BLaER1 (cell line): ENCODE measurements around the gene FGD5.

Experiments
- H3K27ac ChIP-seq: shearing (Covaris generic); formaldehyde crosslinking; 2 replicates; pipeline ENCODE4 v1.8.1; 2022
- H3K27me3 ChIP-seq: shearing (Covaris generic); formaldehyde crosslinking; 2 replicates; pipeline ENCODE4 v1.8.1; 2022
- H3K36me3 ChIP-seq: shearing (Covaris generic); formaldehyde crosslinking; 2 replicates; pipeline ENCODE4 v1.8.1; 2022
- H3K4me1 ChIP-seq: shearing (Covaris generic); formaldehyde crosslinking; 2 replicates; pipeline ENCODE4 v1.8.1; 2022
- H3K4me2 ChIP-seq: shearing (Covaris generic); formaldehyde crosslinking; 2 replicates; pipeline ENCODE4 v1.8.1; 2022
- H3K4me3 ChIP-seq: shearing (Covaris generic); formaldehyde crosslinking; 2 replicates; pipeline ENCODE4 v1.8.1; 2022
- H3K9ac ChIP-seq: shearing (Covaris generic); formaldehyde crosslinking; 2 replicates; pipeline ENCODE4 v1.8.1; 2022
- H3K9me3 ChIP-seq: shearing (Covaris generic); formaldehyde crosslinking; 2 replicates; pipeline ENCODE4 v1.8.1; 2022
- H4K20me1 ChIP-seq: shearing (Covaris generic); formaldehyde crosslinking; 2 replicates; pipeline ENCODE4 v1.8.1; 2022
- Cebpa-rat ChIP-seq: shearing (Covaris generic); IDR thresholded peaks from 2 replicates; pipeline ENCODE4 v1.8.1; 2022

FGD5 gene

GRCh38 chr3:14797731-14798130, 21.0 kb upstream of the FGD5 start:
- Histone ChIP-seq H3K9me3 (no peaks in the 10 kb centered on the region), H4K20me1 (no peaks in the 10 kb centered on the region), H3K27me3 (no peaks in the 10 kb centered on the region), H3K27ac (no peak overlapping the region), H3K4me2 (no peak overlapping the region), H3K36me3 (no peaks in the 10 kb centered on the region), H3K4me1 (peaks cover 16% of the 10 kb centered on the region), H3K4me3 (no peak overlapping the region), H3K9ac (no peak overlapping the region)
- no peak for TF ChIP-seq Cebpa-rat

DNA sequence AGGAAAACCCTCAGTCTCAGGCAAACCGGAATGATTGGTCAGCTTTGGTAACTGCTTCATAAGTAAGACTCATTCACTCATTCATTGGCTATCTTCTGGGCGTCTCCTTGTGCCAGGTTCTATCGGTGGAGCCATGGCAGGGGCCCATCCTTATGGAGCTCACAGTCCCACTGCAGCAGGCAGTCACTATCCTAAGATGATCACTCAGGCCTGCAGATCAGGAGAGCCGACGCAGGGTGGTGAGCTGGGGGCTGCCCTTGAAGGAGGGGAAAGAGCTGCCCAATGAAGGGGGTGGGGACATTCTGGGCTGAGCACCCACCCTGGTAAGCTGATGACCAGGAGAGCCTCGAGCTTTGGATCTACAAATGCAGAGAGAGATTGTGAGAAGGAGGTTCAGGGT, 20.5 kb upstream of the FGD5 start:
- no peaks in the 10 kb centered on the region for H3K9me3 ChIP-seq
- H3K4me2 ChIP-seq, result no peak overlapping the region
- no peak overlapping the region for H3K4me3 ChIP-seq
- no peaks in the 10 kb centered on the region for H3K27me3 ChIP-seq
- peaks cover 11% of the 10 kb centered on the region for H3K4me1 ChIP-seq
- no peak overlapping the region for H3K27ac ChIP-seq
- H3K9ac ChIP-seq, result no peak overlapping the region
- TF ChIP-seq Cebpa-rat, result no peak
- no peaks in the 10 kb centered on the region for H4K20me1 ChIP-seq
- H3K36me3 ChIP-seq, result no peaks in the 10 kb centered on the region

DNA sequence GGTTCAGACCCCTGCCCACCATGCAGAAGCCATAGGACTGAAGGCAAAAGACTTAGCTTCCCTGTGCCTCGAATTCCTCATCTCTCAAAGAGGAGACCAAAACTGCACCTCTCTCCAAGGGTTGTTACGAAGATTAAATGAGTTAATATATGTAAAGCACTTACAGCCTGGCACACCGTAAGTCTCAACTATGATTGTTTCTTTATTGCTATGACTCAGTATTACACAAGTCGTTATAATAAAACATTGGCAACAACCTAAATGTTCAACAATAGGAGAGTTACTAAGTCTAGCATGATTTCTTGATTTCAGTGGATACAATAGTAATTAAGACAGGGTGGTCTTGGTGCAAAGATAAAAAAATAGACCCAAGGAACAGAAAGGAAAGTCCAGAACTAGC, 19.6 kb upstream of the FGD5 start:
- no peak overlapping the region for H3K4me2 ChIP-seq
- H4K20me1 ChIP-seq, result no peaks in the 10 kb centered on the region
- no peak overlapping the region for H3K9ac ChIP-seq
- no peaks in the 10 kb centered on the region for H3K9me3 ChIP-seq
- no peaks in the 10 kb centered on the region for H3K27me3 ChIP-seq
- no peak overlapping the region for H3K27ac ChIP-seq
- H3K4me1 ChIP-seq, result peaks cover 9% of the 10 kb centered on the region
- H3K4me3 ChIP-seq, result no peak overlapping the region
- no peak for TF ChIP-seq Cebpa-rat
- H3K36me3 ChIP-seq, result no peaks in the 10 kb centered on the region

DNA sequence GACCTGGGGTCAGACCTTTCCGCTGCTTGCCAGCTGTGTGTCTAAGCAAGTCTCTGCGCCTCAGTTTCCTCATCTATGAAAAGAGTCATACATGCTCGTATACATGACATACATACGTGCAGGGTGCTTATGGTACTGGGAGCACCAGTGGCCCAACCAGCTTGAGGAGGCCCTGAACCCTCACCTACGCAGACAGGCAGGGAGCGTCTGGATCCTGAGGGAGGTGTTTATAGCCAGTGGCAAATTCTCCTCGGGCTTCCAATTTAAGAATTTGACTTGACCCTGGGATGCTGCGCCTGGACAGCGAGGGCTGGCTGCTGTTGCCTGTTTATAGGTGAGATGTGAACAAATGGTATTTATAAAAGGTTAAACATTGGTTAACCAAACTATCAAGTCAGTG, 17.7 kb upstream of the FGD5 start:
- Histone ChIP-seq H3K4me1 (peaks cover 21% of the 10 kb centered on the region), H3K4me2 (no peak overlapping the region), H3K27me3 (no peaks in the 10 kb centered on the region), H4K20me1 (no peaks in the 10 kb centered on the region), H3K27ac (no peak overlapping the region), H3K9me3 (no peaks in the 10 kb centered on the region), H3K36me3 (no peaks in the 10 kb centered on the region), H3K4me3 (no peak overlapping the region), H3K9ac (no peak overlapping the region)
- no peak for TF ChIP-seq Cebpa-rat

DNA sequence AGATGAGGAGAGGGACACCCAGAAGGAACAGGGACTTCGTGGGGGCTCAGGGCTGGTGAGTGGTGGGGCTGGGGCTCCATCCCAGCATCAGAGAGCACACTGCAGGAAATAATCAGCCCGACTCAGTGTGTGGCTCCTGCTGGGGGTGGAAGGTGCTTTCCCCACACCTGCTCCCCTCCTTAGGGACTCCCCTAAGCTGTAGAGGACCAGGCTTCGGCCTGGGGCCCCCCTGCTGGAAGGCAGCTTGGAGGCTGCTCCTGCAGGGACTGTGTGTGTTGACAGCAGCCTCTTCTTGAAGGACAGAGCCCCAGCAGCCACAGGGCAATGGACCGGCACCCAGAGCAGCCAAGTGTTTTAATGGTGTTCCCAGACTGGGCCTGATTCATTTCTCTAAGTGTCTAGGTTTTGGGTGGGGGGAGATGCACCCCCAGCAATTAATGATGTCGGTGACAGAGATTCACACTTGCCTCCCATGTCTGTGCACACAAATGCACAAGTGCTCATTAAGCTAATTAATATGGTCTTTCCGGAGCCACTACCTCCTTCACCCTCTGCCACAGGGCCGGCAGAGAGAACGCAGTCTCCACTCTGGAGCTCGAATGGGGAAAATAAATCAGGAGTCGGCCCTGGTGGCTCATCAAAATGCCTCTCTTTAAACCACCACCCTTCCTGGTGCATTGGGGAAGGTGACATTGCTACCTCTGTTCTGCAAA, 16.9 kb upstream of the FGD5 start:
- H3K9ac ChIP-seq, result no peak overlapping the region
- no peaks in the 10 kb centered on the region for H3K36me3 ChIP-seq
- no peak overlapping the region for H3K4me2 ChIP-seq
- H3K27ac ChIP-seq, result no peak overlapping the region
- H3K27me3 ChIP-seq, result no peaks in the 10 kb centered on the region
- H3K4me3 ChIP-seq, result no peak overlapping the region
- no peaks in the 10 kb centered on the region for H4K20me1 ChIP-seq
- peaks cover 29% of the 10 kb centered on the region for H3K4me1 ChIP-seq
- TF ChIP-seq Cebpa-rat, result no peak
- no peaks in the 10 kb centered on the region for H3K9me3 ChIP-seq

GRCh38 chr3:14802381-14802731, 16.4 kb upstream of the FGD5 start:
- Histone ChIP-seq H3K36me3 (no peaks in the 10 kb centered on the region), H3K4me3 (no peak overlapping the region), H3K27me3 (no peaks in the 10 kb centered on the region), H3K9ac (no peak overlapping the region), H3K27ac (no peak overlapping the region), H4K20me1 (no peaks in the 10 kb centered on the region), H3K4me2 (no peak overlapping the region), H3K4me1 (peaks cover 35% of the 10 kb centered on the region), H3K9me3 (no peaks in the 10 kb centered on the region)
- TF ChIP-seq Cebpa-rat, result no peak

DNA sequence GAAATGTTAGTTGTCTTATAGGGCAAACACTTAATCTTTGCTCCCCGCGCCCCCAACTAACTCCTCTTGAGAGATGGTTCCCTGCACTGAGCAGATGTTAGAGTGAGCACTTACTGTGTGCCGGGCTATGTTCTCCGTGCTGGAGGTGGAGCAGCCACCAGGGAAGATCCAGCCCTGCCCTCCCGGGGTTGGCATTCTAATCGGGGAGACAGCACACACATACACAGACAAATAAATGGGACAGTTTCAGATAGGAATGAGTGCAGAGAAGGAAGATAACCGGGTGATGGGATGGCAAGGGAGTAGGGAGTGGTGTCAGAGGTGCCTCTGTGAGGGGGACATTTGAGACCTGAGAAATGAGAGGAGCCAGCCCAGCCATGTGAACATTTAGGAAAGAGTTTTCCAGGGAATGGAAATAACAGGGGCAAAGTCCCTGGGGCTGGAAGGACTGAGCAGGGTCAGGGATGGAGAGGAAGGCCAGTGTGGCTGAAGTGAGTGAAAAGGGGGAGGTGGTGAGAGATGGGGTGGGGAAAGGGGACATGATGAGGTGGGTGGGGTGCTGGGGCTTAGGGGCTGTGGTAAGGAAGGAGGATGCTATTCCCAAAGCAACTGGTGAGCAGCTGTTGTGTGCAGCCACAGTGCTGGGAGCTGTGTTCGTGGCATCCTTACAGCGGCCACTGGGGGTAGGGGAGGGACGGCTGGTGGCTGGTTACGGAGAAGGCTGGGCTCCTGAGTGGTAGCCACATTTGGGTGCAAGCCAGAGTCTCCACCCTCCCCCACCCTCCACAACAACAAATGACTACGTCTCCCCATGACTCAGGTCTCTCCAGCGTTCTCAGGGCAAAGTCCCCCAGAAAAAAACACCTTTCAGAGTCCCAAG, 15.4 kb upstream of the FGD5 start:
- no peaks in the 10 kb centered on the region for H3K27me3 ChIP-seq
- TF ChIP-seq Cebpa-rat, result no peak
- H3K9ac ChIP-seq, result no peak overlapping the region
- H3K4me2 ChIP-seq, result peak overlapping the region; percentile 80
- peaks cover 36% of the 10 kb centered on the region for H3K4me1 ChIP-seq
- peak overlapping the region; percentile 62; the same call in 1 of the 2 replicates for H3K27ac ChIP-seq
- no peaks in the 10 kb centered on the region for H3K9me3 ChIP-seq
- H3K4me3 ChIP-seq, result no peak overlapping the region
- H3K36me3 ChIP-seq, result no peaks in the 10 kb centered on the region
- H4K20me1 ChIP-seq, result no peaks in the 10 kb centered on the region

DNA sequence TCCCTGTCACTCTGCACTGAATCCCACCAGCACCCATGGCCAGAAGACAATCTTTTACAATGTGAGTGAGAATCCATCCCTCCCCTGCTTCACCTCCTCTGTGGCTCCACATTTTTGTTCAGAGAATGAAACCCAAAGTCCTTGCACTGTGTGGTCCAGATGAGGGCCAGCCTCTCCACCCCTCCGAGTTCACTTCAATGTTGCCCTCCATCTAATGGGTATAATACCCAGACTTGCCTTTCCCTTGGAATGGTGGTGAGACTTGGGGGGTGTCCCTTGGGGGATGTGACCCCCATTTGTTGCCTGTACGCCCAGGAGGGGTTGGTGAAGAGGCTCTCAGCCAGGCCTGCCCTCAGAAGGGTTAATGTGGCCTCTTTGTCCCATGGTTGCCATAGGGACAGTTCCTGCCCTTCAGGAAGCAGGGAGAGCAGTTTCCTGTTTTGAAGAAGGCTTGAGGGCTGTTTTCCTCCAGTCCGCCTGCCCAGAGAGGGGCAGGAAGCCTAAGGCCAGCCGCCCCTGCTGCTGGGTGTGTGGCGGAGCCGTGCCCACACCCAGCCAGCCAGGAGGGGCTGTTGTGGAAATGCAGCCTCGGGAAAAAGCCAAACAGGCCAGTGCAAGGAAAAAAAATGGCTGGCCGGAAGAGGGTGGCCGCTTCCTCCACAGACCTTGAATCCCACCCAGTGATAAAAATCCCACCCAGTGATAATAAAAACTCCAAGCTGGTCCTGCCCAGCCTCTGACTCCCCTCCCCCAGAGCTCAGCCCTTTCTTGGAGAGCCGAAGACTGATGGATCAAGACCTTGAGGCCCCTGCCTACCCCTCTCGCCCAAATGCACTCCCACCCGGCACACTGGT, 14.6 kb upstream of the FGD5 start:
- H3K4me1 ChIP-seq, result peaks cover 36% of the 10 kb centered on the region
- no peaks in the 10 kb centered on the region for H3K36me3 ChIP-seq
- peak overlapping the region; percentile 62 for H3K27ac ChIP-seq
- 0 out of 2 replicates have a peak, but pooled peaks cover 2% of the 10 kb centered on the region for H3K27me3 ChIP-seq
- H3K9me3 ChIP-seq, result no peaks in the 10 kb centered on the region
- H3K9ac ChIP-seq, result peak overlapping the region; percentile 38; the same call in 1 of the 2 replicates
- TF ChIP-seq Cebpa-rat, result no peak
- H3K4me3 ChIP-seq, result no peak overlapping the region
- no peaks in the 10 kb centered on the region for H4K20me1 ChIP-seq
- peak overlapping the region; percentile 80 for H3K4me2 ChIP-seq

DNA sequence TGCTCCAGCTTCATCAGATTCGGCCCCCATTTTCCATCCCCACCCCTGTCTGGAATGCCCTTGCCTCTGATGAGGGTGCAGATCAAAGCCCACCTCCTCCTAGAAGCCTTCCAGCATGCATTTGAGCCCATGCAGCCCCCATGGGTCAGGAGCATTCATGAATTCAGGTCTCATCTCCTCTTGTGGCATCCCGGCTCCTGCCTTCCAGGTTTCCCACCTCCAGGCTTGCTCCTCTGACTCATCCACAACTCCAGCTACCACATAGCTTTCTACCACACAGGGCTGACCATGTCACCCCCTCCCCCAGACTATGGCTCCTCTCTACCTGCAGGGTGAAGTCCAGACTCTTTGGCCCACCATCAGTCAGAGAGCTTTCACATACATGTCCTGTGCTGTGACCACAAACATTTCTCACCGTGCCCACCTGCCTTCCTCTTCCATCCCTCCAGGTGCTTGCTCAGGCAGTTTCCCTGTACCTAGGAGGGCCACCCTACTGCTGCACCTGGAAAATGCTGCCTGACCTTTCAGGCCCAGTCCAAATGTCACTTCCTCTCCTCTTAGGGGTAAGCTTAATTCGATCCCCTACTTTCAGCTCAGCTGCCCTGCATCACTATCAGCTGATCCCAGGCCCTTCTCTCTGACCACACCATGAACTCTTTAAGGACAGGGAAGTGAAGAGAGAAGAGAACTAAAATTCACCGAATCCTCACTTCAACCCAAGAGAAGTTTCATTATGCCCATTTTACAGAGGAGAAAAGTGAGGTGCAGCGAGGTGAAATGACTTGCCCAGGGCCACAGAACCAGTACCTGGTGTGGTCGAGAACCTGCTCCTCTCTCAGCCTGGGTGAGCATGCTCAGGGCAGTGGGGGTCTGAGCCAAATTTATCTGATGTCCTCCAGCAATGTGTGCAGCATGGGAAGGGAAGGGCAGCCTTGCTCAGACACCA, 13.7 kb upstream of the FGD5 start:
- Histone ChIP-seq H3K27me3 (peaks cover 11% of the 10 kb centered on the region), H3K9me3 (peaks cover 4% of the 10 kb centered on the region), H3K4me1 (peaks cover 36% of the 10 kb centered on the region), H3K4me3 (no peak overlapping the region), H3K27ac (peak overlapping the region; percentile 62; the same call in 1 of the 2 replicates), H3K9ac (no peak overlapping the region), H3K36me3 (no peaks in the 10 kb centered on the region), H3K4me2 (peak overlapping the region; percentile 80), H4K20me1 (no peaks in the 10 kb centered on the region)
- TF ChIP-seq Cebpa-rat, result no peak
